HCT116 (cell line): ENCODE measurements around the gene ITGAV. TPM values are rescaled to one million over a fixed set of nuclear protein-coding genes. Genes with fewer than 3 reads are reported as not detected.

Experiments used
- ATAC-seq: fragments of 200-7000 bp; cut with Tn5 transposase; 2 replicates; pipeline ENCODE4 v1.9.1; 2020; ENCODE audit warnings: mild to moderate bottlenecking, moderate library complexity
- BruUV-seq: library from RNA; stranded (reverse); fragments of 400-500 nt; replicated peaks from 2 replicates; lab custom pipeline; 2021; lab: Mats Ljungman, UMichigan
- CTCF ChIA-PET: fragments of 300-600 bp; sonication (Branson Sonifier 250); formaldehyde crosslinking; loops from one replicate; lab custom pipeline; 2021; ENCODE audit warnings: antibody characterized with exemption; lab: Charles Lee
- POLR2A ChIA-PET: fragments of 300-600, 350-600 bp; sonication (Branson Sonifier 250); formaldehyde crosslinking; loops from one replicate; lab custom pipeline; 2021; ENCODE audit warnings: antibody characterized with exemption; lab: Charles Lee
- RAD21 ChIA-PET, 2 experiments: fragments of 300-600 bp; sonication (Branson Sonifier 250); formaldehyde crosslinking; loops; one replicate each; lab custom pipeline; 2023; ENCODE audit warnings: low total read pairs in 2 of 2; ENCODE audit not compliant: uncharacterized antibody in 2 of 2, unreplicated experiment in 2 of 2, low non-redundant PET in 1 of 2; lab: Charles Lee
- DNase-seq: peaks from one replicate; pipeline ENCODE4 v3.0.0-alpha.2; 2010; ENCODE audit warnings: low read depth, low spot score
- H2AFZ ChIP-seq: fragments of 200-600 bp; shearing (Covaris generic), sonication (generic); 2 replicates; pipeline ENCODE4 v1.6.1; 2017; ENCODE audit warnings: low read depth, mixed run types, mixed read lengths, antibody characterized with exemption, low read length; ENCODE audit not compliant: poor library complexity, severe bottlenecking
- H3K27ac ChIP-seq: 2 replicates; pipeline ENCODE4 v1.5.1; 2012; ENCODE audit warnings: low read depth, low read length
- H3K27me3 ChIP-seq: fragments of 200-600 bp; sonication (generic); 2 replicates; pipeline ENCODE4 v1.6.1; 2016; ENCODE audit warnings: mixed run types, low read length, mixed read lengths; ENCODE audit not compliant: insufficient read depth
- H3K36me3 ChIP-seq, 2 experiments: fragments of 200-500 bp in 1 of 2; fragments of 200-600 bp in 1 of 2; sonication (Bioruptor generic) in 1 of 2; sonication (generic) in 1 of 2; 2 replicates each; pipeline versions ENCODE4 v1.5.1 to v1.6.1; 2014 to 2016; ENCODE audit warnings: low read length in 2 of 2, inconsistent platforms in 1 of 2, mixed read lengths in 1 of 2, mixed run types in 1 of 2; ENCODE audit not compliant: insufficient read depth in 2 of 2, control insufficient read depth in 1 of 2
- H3K4me1 ChIP-seq, 2 experiments: fragments of 200-600 bp in 1 of 2; sonication (generic) in 1 of 2; 2 replicates each; pipeline versions ENCODE4 v1.5.1 to v1.6.1; 2012 to 2017; ENCODE audit warnings: low read length in 2 of 2, inconsistent platforms in 1 of 2, mild to moderate bottlenecking in 1 of 2, mixed read lengths in 1 of 2, mixed run types in 1 of 2, moderate library complexity in 1 of 2; ENCODE audit not compliant: insufficient read depth in 2 of 2, control insufficient read depth in 1 of 2
- H3K4me2 ChIP-seq: fragments of 200-600 bp; sonication (generic); 2 replicates; pipeline ENCODE4 v1.6.1; 2017; ENCODE audit warnings: mixed run types, low read length, mixed read lengths
- H3K4me3 ChIP-seq, 2 experiments: fragments of 200-600 bp in 1 of 2; sonication (generic) in 1 of 2; replicated peaks in 1 of 2; 2 replicates each; pipeline ENCODE4 v1.5.1; 2011 to 2016; ENCODE audit warnings: low read length in 2 of 2, control low read depth in 1 of 2, low read depth in 1 of 2, mild to moderate bottlenecking in 1 of 2, mixed read lengths in 1 of 2, mixed run types in 1 of 2
- H3K79me2 ChIP-seq: fragments of 200-600 bp; sonication (generic); 2 replicates; pipeline ENCODE4 v1.6.1; 2017; ENCODE audit warnings: mild to moderate bottlenecking, mixed run types, low read length, moderate library complexity, mixed read lengths; ENCODE audit not compliant: insufficient read depth
- H3K9ac ChIP-seq: fragments of 200-600 bp; sonication (generic); 2 replicates; pipeline ENCODE4 v1.6.1; 2016; ENCODE audit warnings: low read length, mixed read lengths
- H3K9me2 ChIP-seq: fragments of 200-600 bp; sonication (generic), shearing (Covaris generic); 2 replicates; pipeline ENCODE4 v1.6.1; 2017; ENCODE audit warnings: mixed run types, mild to moderate bottlenecking, moderate library complexity; ENCODE audit not compliant: insufficient read depth
- H3K9me3 ChIP-seq, 2 experiments: fragments of 200-500 bp in 1 of 2; fragments of 200-600 bp in 1 of 2; sonication (Bioruptor generic) in 1 of 2; sonication (generic) in 1 of 2; 2 replicates each; pipeline ENCODE4 v1.6.1; 2014 to 2017; ENCODE audit warnings: low read length in 2 of 2, mixed read lengths in 2 of 2, inconsistent platforms in 1 of 2, low read depth in 1 of 2, mild to moderate bottlenecking in 1 of 2, mixed run types in 1 of 2, moderate library complexity in 1 of 2; ENCODE audit not compliant: control insufficient read depth in 1 of 2, insufficient read depth in 1 of 2
- H4K20me1 ChIP-seq: fragments of 200-600 bp; sonication (generic), shearing (Covaris generic); 2 replicates; pipeline ENCODE4 v1.6.1; 2017; ENCODE audit warnings: mixed run types, mild to moderate bottlenecking, moderate library complexity; ENCODE audit not compliant: insufficient read depth
- CBX3 ChIP-seq: IDR thresholded peaks from 2 replicates; pipeline ENCODE4 v1.6.1; 2012; ENCODE audit warnings: low read depth
- CEBPB ChIP-seq: IDR thresholded peaks from 2 replicates; pipeline ENCODE4 v1.6.1; 2012; ENCODE audit warnings: low read depth
- ELF1 ChIP-seq: IDR thresholded peaks from 2 replicates; pipeline ENCODE4 v1.6.1; 2012; ENCODE audit warnings: low read depth, borderline replicate concordance
- EZH2 ChIP-seq: fragments of 200-600 bp; sonication (generic); IDR thresholded peaks from 2 replicates; pipeline ENCODE4 v1.6.1; 2017; ENCODE audit warnings: antibody characterized with exemption, mixed run types
- FOSL1 ChIP-seq: IDR thresholded peaks from 2 replicates; pipeline ENCODE4 v1.6.1; 2012; ENCODE audit warnings: low read depth
- POLR2A ChIP-seq: IDR thresholded peaks from 2 replicates; pipeline ENCODE4 v1.7.0; 2011; ENCODE audit warnings: borderline replicate concordance; ENCODE audit not compliant: insufficient read depth, insufficient read length; ENCODE audit errors: extremely low read depth
- POLR2AphosphoS5 ChIP-seq: IDR thresholded peaks from 2 replicates; pipeline ENCODE4 v1.6.1; 2011; ENCODE audit warnings: mild to moderate bottlenecking, low read depth, low read length, moderate library complexity
- RAD21 ChIP-seq: IDR thresholded peaks from 2 replicates; pipeline ENCODE4 v1.6.1; 2012; ENCODE audit warnings: low read depth, mild to moderate bottlenecking
- SIN3A ChIP-seq: IDR thresholded peaks from 2 replicates; pipeline ENCODE4 v1.6.1; 2012; ENCODE audit warnings: low read depth
- SRF ChIP-seq: IDR thresholded peaks from 2 replicates; pipeline ENCODE4 v1.6.1; 2012; ENCODE audit warnings: low read depth
- TCF7L2 ChIP-seq: IDR thresholded peaks from 2 replicates; pipeline ENCODE4 v1.7.0; 2011; ENCODE audit warnings: borderline replicate concordance, inconsistent platforms; ENCODE audit not compliant: insufficient read depth, insufficient read length; ENCODE audit errors: extremely low read depth
- ZFX ChIP-seq: fragments of 450-650 bp; IDR thresholded peaks from 2 replicates; pipeline ENCODE4 v1.6.1; 2017
- ZNF274 ChIP-seq: fragments of 200-500 bp; sonication (Bioruptor generic); IDR thresholded peaks from 2 replicates; pipeline ENCODE4 v1.6.1; 2014; ENCODE audit warnings: mild to moderate bottlenecking, low read depth, low read length, inconsistent platforms
- intact Hi-C: fragments of 100-400 bp; cut with micrococcal nuclease; formaldehyde crosslinking; loops from 2 replicates; pipeline ENCODE4 v1.10.0; 2022
- total RNA-seq: library from RNA; stranded (reverse); gene quantifications from one replicate; pipeline ENCODE4 v1.2.1, GENCODE V29; 2021; ENCODE audit not compliant: unreplicated experiment
- TF ChIP-seq, protein P1 (sequence below), 3 experiments: fragments of 200-600 bp in 1 of 3; sonication (generic) in 1 of 3; IDR thresholded peaks in 2 of 3; conservative IDR thresholded peaks in 1 of 3; 2 replicates each; pipeline ENCODE4 v1.5.1; 2012 to 2017; ENCODE audit warnings: low read depth in 2 of 3, low read length in 2 of 3, antibody characterized with exemption in 1 of 3, borderline replicate concordance in 1 of 3, control low read depth in 1 of 3, mild to moderate bottlenecking in 1 of 3, mixed read lengths in 1 of 3, mixed run types in 1 of 3, moderate library complexity in 1 of 3; ENCODE audit not compliant: insufficient read depth in 1 of 3

The ITGAV gene
- total RNA-seq, 1 experiment from 2014 or later = 36.3 TPM

DNA sequence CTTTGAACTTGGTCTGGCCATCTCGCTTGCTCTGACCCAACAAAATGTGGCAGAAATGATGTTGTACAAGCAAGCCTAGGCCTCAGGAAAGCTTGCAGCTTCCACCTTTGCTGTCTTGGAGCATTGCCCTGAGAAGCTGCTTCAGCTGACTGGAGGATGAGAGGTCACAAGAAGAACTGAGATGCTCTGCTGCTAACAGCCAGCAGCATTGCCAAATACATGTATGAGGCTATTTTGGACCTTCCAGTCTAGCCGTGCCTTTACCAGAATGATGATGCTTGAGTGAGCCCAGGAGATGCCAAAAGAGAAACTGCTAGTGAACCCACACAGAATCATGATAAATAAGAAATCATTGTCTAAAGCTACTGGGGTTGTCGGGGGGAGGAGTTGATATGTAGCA lies 13.2 kb upstream of the ITGAV start:
- RAD21 ChIA-PET = no interaction called here
- Histone ChIP-seq H3K27me3 (no peaks in the 10 kb centered on the region), H4K20me1 (no peaks in the 10 kb centered on the region)
- intact Hi-C loops = no loop called here
- no TSS peak for BruUV-seq
- no peak for TF ChIP-seq RAD21
- no peak for TF ChIP-seq TCF7L2
- no peak for TF ChIP-seq CEBPB
- no peak for TF ChIP-seq FOSL1
- TF ChIP-seq EZH2 = no peak
- no peak for TF ChIP-seq CBX3
- TF ChIP-seq SRF = no peak
- TF ChIP-seq SIN3A = no peak
- TF ChIP-seq, protein P1, sequence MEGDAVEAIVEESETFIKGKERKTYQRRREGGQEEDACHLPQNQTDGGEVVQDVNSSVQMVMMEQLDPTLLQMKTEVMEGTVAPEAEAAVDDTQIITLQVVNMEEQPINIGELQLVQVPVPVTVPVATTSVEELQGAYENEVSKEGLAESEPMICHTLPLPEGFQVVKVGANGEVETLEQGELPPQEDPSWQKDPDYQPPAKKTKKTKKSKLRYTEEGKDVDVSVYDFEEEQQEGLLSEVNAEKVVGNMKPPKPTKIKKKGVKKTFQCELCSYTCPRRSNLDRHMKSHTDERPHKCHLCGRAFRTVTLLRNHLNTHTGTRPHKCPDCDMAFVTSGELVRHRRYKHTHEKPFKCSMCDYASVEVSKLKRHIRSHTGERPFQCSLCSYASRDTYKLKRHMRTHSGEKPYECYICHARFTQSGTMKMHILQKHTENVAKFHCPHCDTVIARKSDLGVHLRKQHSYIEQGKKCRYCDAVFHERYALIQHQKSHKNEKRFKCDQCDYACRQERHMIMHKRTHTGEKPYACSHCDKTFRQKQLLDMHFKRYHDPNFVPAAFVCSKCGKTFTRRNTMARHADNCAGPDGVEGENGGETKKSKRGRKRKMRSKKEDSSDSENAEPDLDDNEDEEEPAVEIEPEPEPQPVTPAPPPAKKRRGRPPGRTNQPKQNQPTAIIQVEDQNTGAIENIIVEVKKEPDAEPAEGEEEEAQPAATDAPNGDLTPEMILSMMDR (IDR thresholded peaks at IDR 0.05 in 2 of 3, conservative IDR thresholded peaks at IDR 0.05 in 1 of 3; ENCODE audit: borderline replicate concordance in 1 of 3, insufficient read depth in 1 of 3, low read depth in 2 of 3, low read length in 2 of 3) = no peak
- no peak for TF ChIP-seq POLR2A
- TF ChIP-seq ELF1 = no peak
- no peak for TF ChIP-seq ZNF274
- TF ChIP-seq ZFX = no peak
- no peak for TF ChIP-seq POLR2AphosphoS5
- TF ChIP-seq, all 23 proteins: peak for 0
- H3K36me3 ChIP-seq = no peaks in the 10 kb centered on the region
- H3K79me2 ChIP-seq = no peaks in the 10 kb centered on the region
- ChIA-PET CTCF (no interaction called here), POLR2A (interaction anchor here (1.3 kb wide), 1 partner anchor 13 kb away, joined by 5 read pairs; the partner anchor contains the start of gene ITGAV)
- no peak overlapping the region for H3K9ac ChIP-seq
- peaks cover 18 to 27% of the 10 kb centered on the region in 2 experiments for H3K4me1 ChIP-seq
- no peak for DNase-seq
- no peak overlapping the region for H2AFZ ChIP-seq
- no peaks in the 10 kb centered on the region for H3K9me2 ChIP-seq
- H3K4me2 ChIP-seq = no peak overlapping the region
- H3K4me3 ChIP-seq = no peak overlapping the region
- no peaks in the 10 kb centered on the region for H3K9me3 ChIP-seq
- no peak overlapping the region for H3K27ac ChIP-seq
- ATAC-seq = no peak
